NCI-H2107 (cell line): ENCODE results near the gene SMPD4.
"Not testable (repeated sequence)": the region's sequence is repeated elsewhere in the genome, so short reads cannot be mapped to it uniquely, and the experiment has no call there.

Experiments used
- DNase-seq: peaks from one replicate; lab custom pipeline; 2025; lab: John Stamatoyannopoulos, UW

Gene SMPD4, protein sequence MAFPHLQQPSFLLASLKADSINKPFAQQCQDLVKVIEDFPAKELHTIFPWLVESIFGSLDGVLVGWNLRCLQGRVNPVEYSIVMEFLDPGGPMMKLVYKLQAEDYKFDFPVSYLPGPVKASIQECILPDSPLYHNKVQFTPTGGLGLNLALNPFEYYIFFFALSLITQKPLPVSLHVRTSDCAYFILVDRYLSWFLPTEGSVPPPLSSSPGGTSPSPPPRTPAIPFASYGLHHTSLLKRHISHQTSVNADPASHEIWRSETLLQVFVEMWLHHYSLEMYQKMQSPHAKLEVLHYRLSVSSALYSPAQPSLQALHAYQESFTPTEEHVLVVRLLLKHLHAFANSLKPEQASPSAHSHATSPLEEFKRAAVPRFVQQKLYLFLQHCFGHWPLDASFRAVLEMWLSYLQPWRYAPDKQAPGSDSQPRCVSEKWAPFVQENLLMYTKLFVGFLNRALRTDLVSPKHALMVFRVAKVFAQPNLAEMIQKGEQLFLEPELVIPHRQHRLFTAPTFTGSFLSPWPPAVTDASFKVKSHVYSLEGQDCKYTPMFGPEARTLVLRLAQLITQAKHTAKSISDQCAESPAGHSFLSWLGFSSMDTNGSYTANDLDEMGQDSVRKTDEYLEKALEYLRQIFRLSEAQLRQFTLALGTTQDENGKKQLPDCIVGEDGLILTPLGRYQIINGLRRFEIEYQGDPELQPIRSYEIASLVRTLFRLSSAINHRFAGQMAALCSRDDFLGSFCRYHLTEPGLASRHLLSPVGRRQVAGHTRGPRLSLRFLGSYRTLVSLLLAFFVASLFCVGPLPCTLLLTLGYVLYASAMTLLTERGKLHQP

GRCh38 chr2:130181325-130181879, at the start of gene SMPD4:
SMPD4 (minus strand) TSS chr2:130181602; CDS start chr2:130176592, 5,010 bp downstream.
- peak; percentile 92 for DNase-seq

DNA sequence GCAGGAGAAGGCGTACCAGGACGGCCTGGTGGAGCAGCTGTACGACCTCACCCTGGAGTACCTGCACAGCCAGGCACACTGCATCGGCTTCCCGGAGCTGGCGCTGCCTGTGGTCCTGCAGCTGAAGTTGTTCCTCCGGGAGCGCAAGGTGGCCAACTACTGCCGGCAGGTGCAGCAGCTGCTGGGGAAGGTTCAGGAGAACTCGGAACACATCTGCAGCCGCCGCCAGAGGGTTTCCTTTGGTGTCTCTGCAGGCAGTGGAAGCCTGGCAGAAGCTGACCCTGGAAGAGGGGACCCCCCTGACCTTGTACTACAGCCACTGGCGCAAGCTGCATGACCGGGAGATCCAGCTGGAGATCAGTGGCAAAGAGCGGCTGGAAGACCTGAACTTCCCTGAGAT, 49.5 kb upstream of the SMPD4 start:
- not testable (repeated sequence) for DNase-seq

GRCh38 chr2:130230376-130230775, 49.0 kb upstream of the SMPD4 start:
- not testable (repeated sequence) for DNase-seq

- not testable (repeated sequence) for DNase-seq
Measured at GRCh38 chr2:130229161-130229510, 47.7 kb upstream of the SMPD4 start.

GRCh38 chr2:130228467-130229160, 47.2 kb upstream of the SMPD4 start:
- DNase-seq, result not testable (repeated sequence)

GRCh38 chr2:130228005-130228404, 46.6 kb upstream of the SMPD4 start:
- DNase-seq, result not testable (repeated sequence)

DNA sequence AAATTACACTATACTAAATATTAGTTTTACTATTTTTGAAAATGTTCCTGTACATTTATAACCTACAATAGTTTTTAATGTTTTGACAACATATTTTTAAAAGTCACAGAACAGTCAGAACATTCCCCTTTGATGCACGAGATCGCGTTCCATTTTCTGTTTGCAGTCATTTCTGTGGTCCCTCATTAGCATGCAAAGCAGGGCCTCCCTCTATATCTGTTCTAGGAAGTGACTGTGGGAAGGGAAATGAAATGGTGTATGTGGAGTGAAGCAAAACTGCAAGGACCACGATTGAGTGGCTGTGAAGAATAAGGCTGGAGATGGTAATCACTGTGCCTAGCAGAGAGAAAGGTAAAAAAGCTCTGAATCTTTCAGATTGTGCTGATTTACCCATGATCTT, 41.1 kb upstream of the SMPD4 start:
- DNase-seq, result not testable (repeated sequence)

- not testable (repeated sequence) for DNase-seq
Measured at GRCh38 chr2:130220505-130220904, 39.1 kb upstream of the SMPD4 start.

DNA sequence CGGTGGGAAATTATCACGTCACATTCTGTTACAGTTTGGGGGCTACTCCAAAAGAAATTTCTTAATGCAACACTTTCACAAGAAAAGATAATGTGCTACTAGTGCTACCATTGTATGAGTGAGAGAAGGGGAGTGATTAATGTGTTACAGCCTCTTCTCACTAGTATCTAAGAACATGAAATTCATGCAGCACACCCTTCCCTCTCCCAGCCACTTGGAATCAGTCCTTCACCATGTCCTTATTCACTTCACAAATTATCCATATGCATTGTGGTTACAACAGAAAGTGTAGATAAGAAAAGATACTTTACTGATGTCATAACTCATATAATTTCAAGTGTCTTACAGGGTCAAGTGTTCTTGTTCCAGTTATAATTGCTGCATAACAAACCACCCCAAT, 37.7 kb upstream of the SMPD4 start:
- not testable (repeated sequence) for DNase-seq

GRCh38 chr2:130207051-130207450, 25.6 kb upstream of the SMPD4 start:
- not testable (repeated sequence) for DNase-seq

DNA sequence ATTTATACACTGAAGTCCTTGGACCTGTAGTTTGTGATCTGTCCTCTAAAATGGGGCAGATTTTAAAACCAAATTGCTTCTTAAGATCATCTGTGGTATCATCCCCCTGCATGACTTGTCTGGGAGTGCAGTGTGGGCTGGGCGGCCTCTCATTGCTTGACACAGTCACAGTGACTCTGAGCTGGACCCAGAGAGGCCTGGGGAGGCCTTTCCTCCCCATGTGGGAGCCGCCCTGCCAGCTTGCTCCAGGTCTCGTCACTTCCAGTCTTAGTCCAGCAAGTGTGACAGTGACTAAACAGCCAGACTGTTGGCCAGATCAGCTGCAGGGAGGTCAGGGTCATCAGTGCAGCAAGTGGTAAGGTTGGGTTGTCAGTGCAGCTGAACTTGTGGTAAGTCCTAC, 21.7 kb upstream of the SMPD4 start:
- DNase-seq, result not testable (repeated sequence)

DNA sequence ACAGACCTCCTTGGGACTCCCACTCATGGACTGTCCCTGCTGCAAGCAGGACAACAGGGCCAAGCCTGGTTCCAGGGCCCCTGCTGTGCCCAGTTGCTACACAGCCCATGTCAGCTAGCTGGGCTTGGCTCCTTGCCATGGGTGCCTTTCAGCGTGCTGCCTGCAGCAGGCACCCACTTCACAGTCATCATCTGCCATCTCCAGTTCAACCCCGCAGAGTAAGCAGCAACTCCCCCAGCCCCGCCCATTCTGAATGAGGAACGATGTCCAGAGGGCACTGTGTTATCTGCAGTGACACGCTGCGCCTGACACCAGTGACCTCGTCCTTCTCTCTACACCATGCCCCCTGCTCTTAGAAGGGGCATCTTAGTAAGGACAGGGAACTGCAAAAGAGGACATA, 21.1 kb upstream of the SMPD4 start:
- DNase-seq, result not testable (repeated sequence)

DNA sequence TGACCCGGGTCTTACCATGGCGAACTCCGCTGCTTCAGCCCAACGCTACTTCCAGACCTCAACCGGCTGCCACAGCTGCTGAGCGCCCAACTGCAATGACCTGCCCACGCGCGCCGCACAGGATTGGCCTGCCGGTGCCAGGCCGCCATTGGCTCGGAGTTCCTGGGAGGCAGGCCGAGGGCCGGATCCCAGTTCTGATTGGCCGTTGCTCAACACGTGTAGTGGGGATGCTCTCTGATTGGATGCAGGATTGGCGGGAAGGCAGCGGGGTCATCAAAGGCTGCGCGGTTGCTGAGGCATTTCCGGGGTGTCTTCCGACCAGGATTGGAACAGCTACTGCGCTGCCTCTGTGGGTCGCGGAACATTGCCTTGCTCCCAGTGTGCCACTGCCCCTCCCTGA, 16.9 kb upstream of the SMPD4 start, which contains the start of gene TUBA3E:
Gene TUBA3E (minus strand): TSS at position 97 of the 400 bp plus-strand sequence. CDS start 79 bp downstream, at position 18.
- DNase-seq, result no peak

- not testable (repeated sequence) for DNase-seq
Measured at GRCh38 chr2:130196052-130196451, 14.7 kb upstream of the SMPD4 start.

DNA sequence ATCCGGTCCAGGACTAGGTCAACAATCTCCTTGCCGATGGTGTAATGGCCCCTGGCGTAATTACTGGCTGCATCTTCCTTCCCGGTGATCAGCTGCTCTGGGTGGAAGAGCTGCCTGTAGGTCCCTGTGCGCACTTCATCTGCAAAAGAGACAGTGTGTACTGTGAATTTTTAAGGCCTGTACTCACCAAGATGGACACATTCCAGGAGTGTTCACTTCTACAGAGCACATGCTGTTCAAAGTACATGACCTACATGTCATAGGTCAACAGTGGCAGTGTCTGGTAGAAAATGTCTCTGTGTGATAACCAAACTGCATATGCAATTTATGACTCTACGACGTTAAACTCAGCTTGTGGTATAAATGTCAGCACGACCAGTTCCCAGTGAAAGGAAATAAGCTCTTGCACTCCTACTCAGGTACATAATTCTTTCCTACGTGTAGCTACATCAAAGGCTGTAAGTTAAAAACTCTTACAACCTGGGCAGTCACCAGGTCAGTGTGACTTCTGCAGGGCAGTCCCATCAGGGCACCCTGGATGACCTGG, 13.8 kb upstream of the SMPD4 start:
- not testable (repeated sequence) for DNase-seq

GRCh38 chr2:130193824-130194223, 12.4 kb upstream of the SMPD4 start:
- DNase-seq, result not testable (repeated sequence)

DNA sequence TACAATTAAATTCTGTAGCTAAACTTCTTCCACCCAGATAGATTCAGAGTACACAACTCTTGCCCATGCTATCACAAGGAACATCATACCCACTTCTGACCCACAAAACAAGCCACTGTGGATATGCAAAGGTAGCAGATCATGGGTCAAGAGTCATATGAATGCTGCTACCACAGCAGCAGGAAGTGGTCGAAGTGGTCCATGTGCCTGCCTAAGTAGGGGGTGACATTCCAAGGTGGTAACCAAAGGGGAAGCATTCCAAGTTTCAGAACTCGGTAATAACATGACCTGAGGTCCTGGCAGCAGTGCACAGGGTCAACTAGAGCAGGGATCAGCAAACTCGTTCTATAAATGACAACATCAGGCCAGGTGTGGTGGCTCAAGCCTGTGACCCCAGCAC, 11.0 kb upstream of the SMPD4 start:
- not testable (repeated sequence) for DNase-seq

- not testable (repeated sequence) for DNase-seq
Measured at GRCh38 chr2:130191319-130191718, 9.9 kb upstream of the SMPD4 start.

DNA sequence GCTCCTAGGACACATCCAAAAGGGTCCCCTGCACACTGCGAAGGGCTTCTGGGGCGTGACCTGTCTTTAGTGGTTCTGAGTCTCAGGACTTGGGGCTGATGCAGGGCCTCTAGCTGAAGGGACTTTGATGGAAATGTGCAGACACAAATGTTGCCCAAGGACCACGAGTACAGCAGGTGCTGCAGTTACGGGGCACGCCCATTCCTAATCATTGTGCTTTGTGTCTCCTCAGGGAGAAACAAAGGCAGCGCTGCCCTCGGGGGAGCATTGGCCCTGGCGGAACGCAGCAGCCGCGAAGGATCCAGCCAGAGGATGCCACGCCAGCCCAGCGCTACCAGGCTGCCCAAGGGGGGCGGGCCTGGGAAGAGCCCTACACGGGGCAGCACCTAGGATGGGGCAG, 8.8 kb upstream of the SMPD4 start:
- no peak for DNase-seq

GRCh38 chr2:130188958-130189357, 7.6 kb upstream of the SMPD4 start:
- DNase-seq, result not testable (repeated sequence)
